PC-9 (cell line): Measurements from ENCODE around the gene FPGS.

Experiments
- CTCF ChIP-seq: fragments of 200-600 bp; sonication (generic); conservative IDR thresholded peaks from 2 replicates; pipeline ENCODE4 v1.6.1; 2017; ENCODE audit warnings: mixed run types, antibody characterized with exemption, mild to moderate bottlenecking, moderate library complexity
- EZH2 ChIP-seq: fragments of 200-600 bp; sonication (generic); IDR thresholded peaks from 2 replicates; pipeline ENCODE4 v1.8.0; 2017; ENCODE audit warnings: antibody characterized with exemption, low read depth

- TF ChIP-seq CTCF (no peak; the same call in 1 of the 2 replicates), EZH2 (no peak)
Measured at GRCh38 chr9:127801955-127802575, 617 bp upstream of the FPGS start.
